AG09319 (cell line): Measurements from ENCODE around the gene PTP4A2.

Source experiments
- DNase-seq: peaks from one replicate; pipeline ENCODE4 v3.0.0-alpha.2; 2010; ENCODE audit warnings: low read depth; ENCODE audit errors: extremely low read depth
- TF ChIP-seq, protein P1 (sequence below): IDR thresholded peaks from 2 replicates; pipeline ENCODE4 v1.5.1; 2011; ENCODE audit warnings: low read depth, mild to moderate bottlenecking, inconsistent platforms, low read length, moderate library complexity

The PTP4A2 gene

DNA sequence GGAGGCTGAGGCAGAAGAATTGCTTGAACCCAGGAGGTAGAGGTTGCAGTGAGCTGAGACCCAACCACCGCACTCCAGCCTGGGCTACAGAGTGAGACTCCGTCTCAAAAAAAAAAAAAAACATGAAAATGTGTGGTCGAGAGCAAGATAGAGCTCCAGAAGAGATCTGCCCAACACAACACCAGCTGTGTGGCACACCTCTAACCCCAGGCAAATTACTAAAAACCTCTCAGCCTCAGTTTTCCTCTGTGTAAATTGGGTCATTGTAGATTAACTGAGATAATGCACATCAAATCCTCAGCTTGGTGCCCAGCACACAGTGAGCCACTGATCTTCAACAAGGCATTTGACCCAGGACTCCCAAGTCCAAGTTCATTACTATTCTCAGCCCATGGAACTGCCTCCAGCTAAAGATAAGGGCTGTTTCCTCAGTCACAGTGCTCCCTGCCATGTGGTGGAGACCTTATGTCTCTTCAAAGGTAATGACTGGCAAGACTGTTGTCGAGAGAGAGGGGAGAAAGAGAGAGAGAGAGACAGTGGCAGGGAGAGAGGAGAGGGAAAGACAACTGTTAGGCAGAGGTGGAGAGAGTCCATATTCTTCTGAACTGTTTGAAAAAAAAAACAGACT, 58.1 kb downstream of the PTP4A2 start:
- TF ChIP-seq, protein P1, sequence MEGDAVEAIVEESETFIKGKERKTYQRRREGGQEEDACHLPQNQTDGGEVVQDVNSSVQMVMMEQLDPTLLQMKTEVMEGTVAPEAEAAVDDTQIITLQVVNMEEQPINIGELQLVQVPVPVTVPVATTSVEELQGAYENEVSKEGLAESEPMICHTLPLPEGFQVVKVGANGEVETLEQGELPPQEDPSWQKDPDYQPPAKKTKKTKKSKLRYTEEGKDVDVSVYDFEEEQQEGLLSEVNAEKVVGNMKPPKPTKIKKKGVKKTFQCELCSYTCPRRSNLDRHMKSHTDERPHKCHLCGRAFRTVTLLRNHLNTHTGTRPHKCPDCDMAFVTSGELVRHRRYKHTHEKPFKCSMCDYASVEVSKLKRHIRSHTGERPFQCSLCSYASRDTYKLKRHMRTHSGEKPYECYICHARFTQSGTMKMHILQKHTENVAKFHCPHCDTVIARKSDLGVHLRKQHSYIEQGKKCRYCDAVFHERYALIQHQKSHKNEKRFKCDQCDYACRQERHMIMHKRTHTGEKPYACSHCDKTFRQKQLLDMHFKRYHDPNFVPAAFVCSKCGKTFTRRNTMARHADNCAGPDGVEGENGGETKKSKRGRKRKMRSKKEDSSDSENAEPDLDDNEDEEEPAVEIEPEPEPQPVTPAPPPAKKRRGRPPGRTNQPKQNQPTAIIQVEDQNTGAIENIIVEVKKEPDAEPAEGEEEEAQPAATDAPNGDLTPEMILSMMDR, result no peak
- no peak for DNase-seq

DNA sequence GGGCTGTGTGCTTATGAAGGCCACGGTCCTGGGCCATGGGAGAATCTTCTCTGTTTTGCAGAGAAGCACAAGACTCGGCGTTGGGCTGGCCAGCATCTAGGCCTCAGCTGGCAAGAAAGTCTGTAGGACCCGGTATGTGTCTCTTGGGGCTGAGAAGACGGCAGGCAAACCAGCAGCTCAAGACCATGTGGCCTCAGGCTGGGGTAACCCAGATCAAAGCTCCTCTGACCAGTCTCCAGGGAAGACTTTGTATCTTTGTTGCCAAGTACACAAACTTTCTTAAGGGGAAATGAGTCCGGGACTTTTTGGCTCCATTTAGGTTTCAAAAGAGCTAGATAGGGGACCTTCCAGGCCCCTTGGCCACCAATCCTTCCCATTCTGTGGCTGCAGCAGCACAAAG, 60.1 kb downstream of the PTP4A2 start:
- TF ChIP-seq, protein P1, result no peak
- no peak for DNase-seq

DNA sequence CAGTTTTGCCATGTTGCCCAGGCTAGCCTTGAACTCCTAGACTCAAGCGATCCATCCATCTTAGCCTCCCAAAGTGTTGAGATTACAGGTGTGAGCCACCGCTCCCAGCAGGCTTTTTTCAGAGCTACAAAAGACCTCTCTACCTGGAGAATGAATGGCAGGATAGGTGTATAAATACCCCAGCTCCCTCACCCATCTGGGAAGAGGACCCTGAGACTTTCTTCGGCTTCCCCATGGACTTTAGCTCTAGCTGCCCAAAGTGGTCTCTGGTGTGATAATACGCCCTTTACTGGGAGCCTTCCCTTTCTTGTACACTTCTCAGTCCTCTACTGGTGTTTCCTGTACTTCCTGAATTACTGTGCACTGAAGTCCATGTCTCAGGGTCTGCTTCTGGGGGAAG, 60.6 kb downstream of the PTP4A2 start:
- DNase-seq, result no peak
- TF ChIP-seq, protein P1, result no peak

DNA sequence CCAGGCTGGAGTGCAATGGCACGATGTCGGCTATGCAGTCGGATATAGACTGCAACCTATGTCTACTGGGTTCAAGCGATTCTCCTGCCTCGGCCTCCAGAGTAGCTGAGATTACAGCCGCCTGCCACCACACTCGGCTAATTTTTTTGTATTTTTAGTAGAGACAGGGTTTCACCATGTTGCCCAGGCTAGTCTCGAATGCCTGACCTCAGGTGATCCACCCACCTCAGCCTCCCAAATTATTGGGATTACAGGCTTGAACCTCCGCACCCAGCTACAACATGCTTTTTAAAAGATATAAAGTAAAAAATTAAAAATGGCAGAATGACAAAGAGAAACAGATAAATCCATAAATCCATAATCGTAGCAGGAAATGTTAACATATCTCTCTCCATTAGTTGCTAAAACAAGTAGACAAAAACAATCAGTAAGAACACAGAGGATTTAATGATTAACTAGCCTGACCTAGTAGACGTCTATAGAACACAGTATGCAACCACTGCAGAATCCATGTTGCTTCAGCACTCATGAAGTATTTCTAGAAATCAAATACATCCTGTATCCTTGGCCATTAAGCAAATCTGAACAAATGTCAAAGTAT, 62.4 kb downstream of the PTP4A2 start:
- DNase-seq, result no peak
- TF ChIP-seq, protein P1, result no peak

DNA sequence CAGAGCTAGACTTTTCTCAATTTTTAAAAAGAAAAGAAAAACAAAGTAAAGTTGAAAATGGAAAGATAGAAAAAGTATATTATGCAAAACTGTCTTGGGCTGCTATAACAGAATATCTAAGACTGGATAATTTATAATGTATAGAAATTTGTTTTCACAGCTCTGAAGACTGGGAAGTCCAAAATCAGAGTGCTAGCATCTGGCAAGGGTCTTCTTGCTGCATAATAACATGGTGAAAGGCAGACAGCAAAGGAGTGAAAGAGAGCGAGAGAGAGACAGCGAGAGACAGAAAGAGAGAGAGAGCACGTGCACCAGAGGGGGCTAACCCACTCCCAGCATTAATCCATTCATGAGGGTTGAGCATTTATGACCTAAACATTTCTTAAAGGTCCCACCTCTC, 63.2 kb downstream of the PTP4A2 start:
- TF ChIP-seq, protein P1, result no peak

DNA sequence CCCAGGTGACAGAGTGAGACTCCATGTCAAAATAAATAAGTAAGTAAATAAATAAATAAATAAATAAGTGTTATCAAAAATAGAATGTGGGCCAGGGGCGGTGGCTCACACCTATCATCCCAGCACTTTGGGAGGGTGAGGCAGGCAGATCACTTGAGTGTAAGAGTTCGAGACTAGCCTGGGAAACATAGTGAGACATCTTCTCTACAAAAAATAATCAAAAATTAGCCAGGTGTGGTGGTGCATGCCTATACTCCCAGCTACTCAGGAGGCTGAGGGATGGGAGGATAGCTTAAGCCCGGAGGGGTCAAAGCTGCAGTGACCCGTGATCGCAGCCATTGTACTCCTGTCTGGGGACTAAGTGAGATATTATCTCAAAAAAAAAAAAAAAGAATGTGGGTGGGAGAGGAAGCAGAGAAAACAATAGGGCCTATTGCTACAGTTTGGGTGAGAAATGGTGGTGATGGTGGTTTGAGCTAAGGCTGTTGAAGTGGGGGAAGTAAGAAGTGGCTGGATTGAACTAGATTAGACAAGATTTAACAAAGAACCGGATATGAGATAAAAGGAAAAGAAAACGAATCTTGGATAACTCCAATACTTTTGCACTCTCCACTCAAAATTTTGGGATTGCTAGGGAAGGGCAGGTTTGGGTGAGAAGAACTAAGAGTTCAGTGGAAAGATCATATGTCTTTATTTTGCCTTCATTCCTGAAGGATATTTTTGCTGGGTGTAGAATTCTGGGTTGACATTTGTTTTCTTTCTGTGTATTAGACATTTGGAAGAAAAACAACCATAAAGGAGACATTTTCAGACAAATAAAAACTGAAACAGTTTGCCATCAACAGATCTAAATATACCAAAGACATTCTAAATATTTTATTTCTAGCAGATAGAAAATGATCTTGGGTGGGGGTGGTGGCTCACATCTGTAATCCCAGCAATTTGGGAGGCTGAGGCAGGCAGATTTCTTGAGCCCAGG, 65.2 kb downstream of the PTP4A2 start:
- DNase-seq, result no peak
- TF ChIP-seq, protein P1, result no peak

More for the DNA sequence above, 63.2 kb downstream of the PTP4A2 start:
- no peak for DNase-seq

DNA sequence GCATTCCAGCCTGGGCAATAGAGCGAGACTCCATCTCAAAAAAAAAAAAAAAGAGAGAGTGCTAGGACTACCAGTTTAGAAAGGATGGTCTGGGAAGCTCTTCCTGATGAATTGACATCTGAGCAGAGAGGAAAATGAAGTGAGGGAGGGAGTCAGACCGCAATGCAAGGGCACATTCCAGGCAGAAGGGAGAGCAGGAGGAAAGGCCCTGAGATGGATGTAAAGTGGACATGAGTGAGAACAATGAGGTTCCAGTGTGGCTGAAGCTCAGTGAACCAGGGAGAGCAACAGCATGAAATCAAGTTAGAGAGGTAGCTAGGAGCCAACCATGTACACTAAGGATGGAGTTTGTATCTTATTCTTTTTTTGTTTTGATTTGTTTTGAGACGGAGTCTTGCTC, 66.5 kb downstream of the PTP4A2 start:
- TF ChIP-seq, protein P1, result no peak
- no peak for DNase-seq
